WTC11 (cell line): ENCODE data around the gene CTIF.

ENCODE experiments used
- ATF2 ChIP-seq: sonication (generic); formaldehyde crosslinking; IDR thresholded peaks from 2 replicates; pipeline ENCODE4 v1.8.1; 2022; ENCODE audit warnings: low read depth, missing genetic modification reagents, borderline replicate concordance
- ATF6 ChIP-seq: sonication (generic); formaldehyde crosslinking; IDR thresholded peaks from 2 replicates; pipeline ENCODE4 v1.8.1; 2023; ENCODE audit warnings: mild to moderate bottlenecking, missing genetic modification reagents
- CBFB ChIP-seq: sonication (generic); formaldehyde crosslinking; IDR thresholded peaks from 2 replicates; pipeline ENCODE4 v1.8.1; 2022; ENCODE audit warnings: mild to moderate bottlenecking, low read depth, missing genetic modification reagents
- CREB1 ChIP-seq: sonication (generic); formaldehyde crosslinking; IDR thresholded peaks from 2 replicates; pipeline ENCODE4 v1.8.0; 2023; ENCODE audit warnings: mild to moderate bottlenecking, missing genetic modification reagents
- CREM ChIP-seq: sonication (generic); formaldehyde crosslinking; IDR thresholded peaks from 2 replicates; pipeline ENCODE4 v1.8.1; 2022; ENCODE audit warnings: mild to moderate bottlenecking, missing genetic modification reagents, moderate library complexity
- CTCF ChIP-seq: fragments of 200-600 bp; IDR thresholded peaks from 2 replicates; pipeline ENCODE4 v1.8.0; 2022; ENCODE audit warnings: antibody characterized with exemption
- FOXP1 ChIP-seq: sonication (generic); formaldehyde crosslinking; IDR thresholded peaks from 2 replicates; pipeline ENCODE4 v1.8.0; 2022; ENCODE audit warnings: missing genetic modification reagents, mild to moderate bottlenecking, moderate library complexity, borderline replicate concordance
- GRHL2 ChIP-seq: fragments of 250-450 bp; sonication (Bioruptor Pico); IDR thresholded peaks from 2 replicates; pipeline ENCODE4 v1.8.0; 2022; ENCODE audit warnings: mild to moderate bottlenecking, moderate library complexity; ENCODE audit not compliant: insufficient replicate concordance, severe bottlenecking
- IRF1 ChIP-seq: sonication (generic); formaldehyde crosslinking; IDR thresholded peaks from 2 replicates; pipeline ENCODE4 v1.8.0; 2023; ENCODE audit warnings: missing genetic modification reagents
- NFYB ChIP-seq: sonication (generic); formaldehyde crosslinking; conservative IDR thresholded peaks from 2 replicates; pipeline ENCODE4 v1.8.0; 2022; ENCODE audit warnings: low read depth, missing genetic modification reagents
- NR3C1 ChIP-seq: sonication (generic); formaldehyde crosslinking; conservative IDR thresholded peaks from 2 replicates; pipeline ENCODE4 v1.8.1; 2023; ENCODE audit warnings: low read depth, mild to moderate bottlenecking, missing genetic modification reagents
- ZNF121 ChIP-seq: sonication (generic); formaldehyde crosslinking; IDR thresholded peaks from 2 replicates; pipeline ENCODE4 v1.8.0; 2023; ENCODE audit warnings: missing genetic modification reagents
- ZNF263 ChIP-seq: sonication (generic); formaldehyde crosslinking; IDR thresholded peaks from 2 replicates; pipeline ENCODE4 v1.8.1; 2022; ENCODE audit warnings: low read depth, mild to moderate bottlenecking, moderate library complexity, missing genetic modification reagents

- TF ChIP-seq CTCF (no peak), CBFB (CRISPR knock-in tag) (no peak), ZNF121 (CRISPR knock-in tag) (no peak), ZNF263 (CRISPR knock-in tag) (no peak), ATF6 (CRISPR knock-in tag) (no peak), GRHL2 (CRISPR knock-in tag) (no peak), FOXP1 (no peak), NR3C1 (CRISPR knock-in tag) (no peak), CREM (no peak), NFYB (CRISPR knock-in tag) (no peak), CREB1 (no peak), IRF1 (CRISPR knock-in tag) (no peak), ATF2 (CRISPR knock-in tag) (no peak)
Observed at GRCh38 chr18:48866028-48866733, 327.4 kb downstream of the CTIF start.
